BJ (cell line): ENCODE results near the gene MUC12. TPM values are rescaled to one million over a fixed set of nuclear protein-coding genes. Genes with fewer than 3 reads are reported as not detected.
"Not testable (repeated sequence)": the region's sequence is repeated elsewhere in the genome, so short reads cannot be mapped to it uniquely, and the experiment has no call there.

Source experiments
- CTCF ChIA-PET: fragments of 350-600 bp; formaldehyde crosslinking; extraction: SDS; loops from one replicate; lab custom pipeline; 2021; ENCODE audit warnings: antibody characterized with exemption, inconsistent platforms; lab: Yijun Ruan, JAX
- POLR2A ChIA-PET: fragments of 300-600 bp; sonication (Branson Sonifier 250); formaldehyde crosslinking; extraction: SDS; loops from one replicate; lab custom pipeline; 2021; ENCODE audit warnings: antibody characterized with exemption; lab: Charles Lee
- DNase-seq: peaks from one replicate; pipeline ENCODE4 v3.0.0-alpha.2; 2011; ENCODE audit warnings: low read depth
- H3K27me3 ChIP-seq: 2 replicates; pipeline ENCODE4 v1.6.0; 2011; ENCODE audit warnings: low read length; ENCODE audit not compliant: control insufficient read depth, insufficient read depth
- H3K36me3 ChIP-seq: 2 replicates; pipeline ENCODE4 v1.5.1; 2011; ENCODE audit warnings: low read length; ENCODE audit not compliant: control insufficient read depth, insufficient read depth
- H3K4me3 ChIP-seq: 2 replicates; pipeline ENCODE4 v1.5.1; 2011; ENCODE audit warnings: low read depth, mild to moderate bottlenecking, control low read depth, low read length
- CTCF ChIP-seq: IDR thresholded peaks from 2 replicates; pipeline ENCODE4 v1.5.1; 2011; ENCODE audit warnings: low read depth, mild to moderate bottlenecking, control low read depth, inconsistent platforms, low read length, moderate library complexity; ENCODE audit not compliant: insufficient read depth
- polyA plus RNA-seq: library from polyadenylated mRNA; depleted of rRNA; stranded (reverse); fragments of >200 nt; gene quantifications from 2 replicates; pipeline ENCODE4 v1.2.3, GENCODE V29; 2011

MUC12 gene
- polyA plus RNA-seq, 1 experiment = 2.0 TPM

GRCh38 chr7:101035941-101036340 lies 66.6 kb downstream of the MUC12 start:
- H3K36me3 ChIP-seq = no peaks in the 10 kb centered on the region
- ChIA-PET POLR2A (no interaction called here), CTCF (no interaction called here)
- H3K4me3 ChIP-seq = no peak overlapping the region
- no peak for DNase-seq
- peaks cover 1% of the 10 kb centered on the region; the same call in 1 of the 2 replicates for H3K27me3 ChIP-seq
- no peak for TF ChIP-seq CTCF

GRCh38 chr7:101041283-101041682 lies 71.9 kb downstream of the MUC12 start:
- CTCF ChIA-PET, H3K27me3 ChIP-seq, H3K36me3 ChIP-seq, H3K4me3 ChIP-seq, POLR2A ChIA-PET, DNase-seq: not testable (repeated sequence)

- peaks cover 8% of the 10 kb centered on the region for H3K27me3 ChIP-seq
- ChIA-PET POLR2A (no interaction called here), CTCF (interaction anchor here (0.6 to 3.0 kb wide), 30 partner anchors 8 to 353 kb away, joined by 3 to 40 read pairs (median 4); partner anchors contain the start of genes ACHE, MUC12, TRIM56 and UFSP1)
- DNase-seq = no peak
- no peaks in the 10 kb centered on the region for H3K36me3 ChIP-seq
- TF ChIP-seq CTCF = no peak
- no peak overlapping the region for H3K4me3 ChIP-seq
These were observed 89.0 kb downstream of the MUC12 start for GRCh38 chr7:101058355-101058754.

- CTCF ChIA-PET = interaction anchor here (0.6 to 3.0 kb wide), 25 partner anchors 7 to 1746 kb away, joined by 3 to 40 read pairs (median 5); partner anchors contain the start of genes ACHE, FIS1, TRIM56 and UFSP1
- no peak overlapping the region for H3K4me3 ChIP-seq
- peaks cover 8% of the 10 kb centered on the region for H3K27me3 ChIP-seq
- POLR2A ChIA-PET = no interaction called here
- no peaks in the 10 kb centered on the region for H3K36me3 ChIP-seq
- TF ChIP-seq CTCF = no peak
- DNase-seq = no peak
These were observed 90.2 kb downstream of the MUC12 start for GRCh38 chr7:101059620-101059942.

GRCh38 chr7:101060992-101061391 lies 91.6 kb downstream of the MUC12 start:
- ChIA-PET POLR2A (no interaction called here), CTCF (interaction anchor here (1.2 to 3.5 kb wide), 3 partner anchors 16 to 166 kb away, joined by 3 to 17 read pairs (median 4); partner anchors contain the start of gene ACHE)
- DNase-seq = no peak
- peaks cover 8% of the 10 kb centered on the region for H3K27me3 ChIP-seq
- no peak overlapping the region for H3K4me3 ChIP-seq
- TF ChIP-seq CTCF = no peak
- no peaks in the 10 kb centered on the region for H3K36me3 ChIP-seq

- H3K36me3 ChIP-seq, H3K27me3 ChIP-seq, POLR2A ChIA-PET, H3K4me3 ChIP-seq, DNase-seq: not testable (repeated sequence)
- CTCF ChIA-PET = interaction anchor here (3.9 kb wide), 1 partner anchor 169 kb away, joined by 19 read pairs; the partner anchor contains the start of gene ACHE
These were observed 94.8 kb downstream of the MUC12 start for GRCh38 chr7:101064176-101064550.

- H3K36me3 ChIP-seq, POLR2A ChIA-PET, H3K4me3 ChIP-seq, H3K27me3 ChIP-seq, DNase-seq: not testable (repeated sequence)
- CTCF ChIA-PET = interaction anchor here (1.3 to 3.9 kb wide), 3 partner anchors 12 to 170 kb away, joined by 3 to 22 read pairs (median 19); partner anchors contain the start of gene ACHE
These were observed 95.8 kb downstream of the MUC12 start for GRCh38 chr7:101065162-101065561.
